ENCODE measurements around the gene NAPB.

NAPB gene

GRCh38 chr20:23344336-23344735, 77.0 kb downstream of the NAPB start:
- TF ChIP-seq SIN3A (IDR thresholded peaks at IDR 0.05; ENCODE audit: borderline replicate concordance, insufficient read depth, low read length) (no peak), POLR2AphosphoS5 (IDR thresholded peaks at IDR 0.05; ENCODE audit: low read depth, low read length) (no peak), FOXP2 (optimal IDR thresholded peaks at IDR 0.05; ENCODE audit: borderline replicate concordance, extremely low read depth, extremely low read length, insufficient read depth) (no peak), TAF1 (IDR thresholded peaks at IDR 0.05; ENCODE audit: borderline replicate concordance, insufficient read depth, low read length) (no peak)
- TF ChIP-seq, protein P1, sequence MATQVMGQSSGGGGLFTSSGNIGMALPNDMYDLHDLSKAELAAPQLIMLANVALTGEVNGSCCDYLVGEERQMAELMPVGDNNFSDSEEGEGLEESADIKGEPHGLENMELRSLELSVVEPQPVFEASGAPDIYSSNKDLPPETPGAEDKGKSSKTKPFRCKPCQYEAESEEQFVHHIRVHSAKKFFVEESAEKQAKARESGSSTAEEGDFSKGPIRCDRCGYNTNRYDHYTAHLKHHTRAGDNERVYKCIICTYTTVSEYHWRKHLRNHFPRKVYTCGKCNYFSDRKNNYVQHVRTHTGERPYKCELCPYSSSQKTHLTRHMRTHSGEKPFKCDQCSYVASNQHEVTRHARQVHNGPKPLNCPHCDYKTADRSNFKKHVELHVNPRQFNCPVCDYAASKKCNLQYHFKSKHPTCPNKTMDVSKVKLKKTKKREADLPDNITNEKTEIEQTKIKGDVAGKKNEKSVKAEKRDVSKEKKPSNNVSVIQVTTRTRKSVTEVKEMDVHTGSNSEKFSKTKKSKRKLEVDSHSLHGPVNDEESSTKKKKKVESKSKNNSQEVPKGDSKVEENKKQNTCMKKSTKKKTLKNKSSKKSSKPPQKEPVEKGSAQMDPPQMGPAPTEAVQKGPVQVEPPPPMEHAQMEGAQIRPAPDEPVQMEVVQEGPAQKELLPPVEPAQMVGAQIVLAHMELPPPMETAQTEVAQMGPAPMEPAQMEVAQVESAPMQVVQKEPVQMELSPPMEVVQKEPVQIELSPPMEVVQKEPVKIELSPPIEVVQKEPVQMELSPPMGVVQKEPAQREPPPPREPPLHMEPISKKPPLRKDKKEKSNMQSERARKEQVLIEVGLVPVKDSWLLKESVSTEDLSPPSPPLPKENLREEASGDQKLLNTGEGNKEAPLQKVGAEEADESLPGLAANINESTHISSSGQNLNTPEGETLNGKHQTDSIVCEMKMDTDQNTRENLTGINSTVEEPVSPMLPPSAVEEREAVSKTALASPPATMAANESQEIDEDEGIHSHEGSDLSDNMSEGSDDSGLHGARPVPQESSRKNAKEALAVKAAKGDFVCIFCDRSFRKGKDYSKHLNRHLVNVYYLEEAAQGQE (IDR thresholded peaks at IDR 0.05; ENCODE audit: insufficient read depth in 1 of 2, low read depth in 2 of 2, low read length in 2 of 2) = no peak

DNA sequence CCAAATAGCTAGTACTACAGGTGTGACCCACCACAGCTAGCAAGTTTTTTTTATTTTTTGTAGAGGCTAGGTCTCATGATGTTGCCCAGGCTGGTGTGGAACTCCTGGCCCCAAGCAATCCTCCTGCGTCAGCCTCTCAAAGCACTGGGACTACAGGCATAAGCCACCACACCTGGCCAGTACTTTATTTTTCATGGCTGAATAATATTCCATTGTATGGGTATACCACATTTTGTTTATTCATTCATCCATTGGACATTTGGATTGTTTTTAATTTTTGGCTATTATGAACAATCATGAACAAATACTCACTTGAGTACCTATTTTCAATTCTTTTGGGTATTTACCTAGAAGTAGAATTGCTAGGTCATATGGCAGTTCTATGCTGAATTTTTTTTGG, 77.7 kb downstream of the NAPB start:
- TF ChIP-seq FOXP2 (optimal IDR thresholded peaks at IDR 0.05; ENCODE audit: borderline replicate concordance, extremely low read depth, extremely low read length, insufficient read depth) (no peak), POLR2AphosphoS5 (IDR thresholded peaks at IDR 0.05; ENCODE audit: low read depth, low read length) (no peak), TAF1 (IDR thresholded peaks at IDR 0.05; ENCODE audit: borderline replicate concordance, insufficient read depth, low read length) (no peak), SIN3A (IDR thresholded peaks at IDR 0.05; ENCODE audit: borderline replicate concordance, insufficient read depth, low read length) (no peak)
- TF ChIP-seq, protein P1 (IDR thresholded peaks at IDR 0.05; ENCODE audit: insufficient read depth in 1 of 2, low read depth in 2 of 2, low read length in 2 of 2) = no peak

GRCh38 chr20:23341073-23341472, 80.2 kb downstream of the NAPB start:
- TF ChIP-seq, protein P1 (IDR thresholded peaks at IDR 0.05; ENCODE audit: insufficient read depth in 1 of 2, low read depth in 2 of 2, low read length in 2 of 2) = no peak
- TF ChIP-seq SIN3A (IDR thresholded peaks at IDR 0.05; ENCODE audit: borderline replicate concordance, insufficient read depth, low read length) = no peak

DNA sequence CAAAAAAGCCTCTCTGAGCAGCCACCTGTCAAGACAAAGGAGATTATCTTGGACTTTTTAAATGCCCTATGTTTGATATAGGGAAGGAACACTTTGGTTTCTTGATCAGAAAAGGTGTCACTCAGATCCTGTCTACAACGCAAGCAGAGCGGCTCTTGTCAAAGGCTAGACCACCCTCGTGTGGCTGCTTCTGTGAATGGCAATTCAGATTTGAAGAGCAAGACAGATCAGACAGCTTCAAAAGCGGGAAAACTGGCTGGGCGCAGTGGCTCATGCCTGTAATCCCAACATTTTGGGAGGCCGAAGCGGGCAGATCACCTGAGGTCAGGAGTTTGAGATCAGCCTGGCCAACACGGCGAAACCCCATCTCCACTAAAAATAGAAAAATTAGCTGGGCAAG, 80.8 kb downstream of the NAPB start:
- TF ChIP-seq POLR2AphosphoS5 (IDR thresholded peaks at IDR 0.05; ENCODE audit: low read depth, low read length) = no peak
- no peak for TF ChIP-seq SIN3A (IDR thresholded peaks at IDR 0.05; ENCODE audit: borderline replicate concordance, insufficient read depth, low read length)
- TF ChIP-seq FOXP2 (optimal IDR thresholded peaks at IDR 0.05; ENCODE audit: borderline replicate concordance, extremely low read depth, extremely low read length, insufficient read depth) = no peak
- TF ChIP-seq, protein P1 (IDR thresholded peaks at IDR 0.05; ENCODE audit: insufficient read depth in 1 of 2, low read depth in 2 of 2, low read length in 2 of 2) = no peak
- no peak for TF ChIP-seq TAF1 (IDR thresholded peaks at IDR 0.05; ENCODE audit: borderline replicate concordance, insufficient read depth, low read length)

DNA sequence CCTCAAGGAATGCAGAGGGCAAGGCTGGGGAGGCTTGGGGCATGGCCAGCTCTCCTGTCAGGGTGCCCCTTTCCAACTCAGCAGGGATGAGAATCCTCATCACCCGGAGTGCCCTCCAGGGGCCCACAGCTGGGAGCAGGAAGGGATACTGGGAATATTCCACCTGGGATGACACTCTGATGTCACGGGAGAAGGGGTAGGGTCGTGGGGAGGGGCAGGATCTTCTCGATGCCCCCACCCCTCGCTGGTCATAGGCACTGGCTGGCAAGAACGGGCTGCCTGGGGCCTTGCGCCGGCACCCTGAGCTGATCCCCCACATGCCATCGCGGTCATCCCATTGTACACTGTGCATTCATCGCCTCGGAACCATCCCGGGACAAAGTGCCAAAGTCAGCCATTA, 81.3 kb downstream of the NAPB start:
- TF ChIP-seq TAF1 (IDR thresholded peaks at IDR 0.05; ENCODE audit: borderline replicate concordance, insufficient read depth, low read length) (no peak), POLR2AphosphoS5 (IDR thresholded peaks at IDR 0.05; ENCODE audit: low read depth, low read length) (no peak), FOXP2 (optimal IDR thresholded peaks at IDR 0.05; ENCODE audit: borderline replicate concordance, extremely low read depth, extremely low read length, insufficient read depth) (no peak), SIN3A (IDR thresholded peaks at IDR 0.05; ENCODE audit: borderline replicate concordance, insufficient read depth, low read length) (no peak)
- TF ChIP-seq, protein P1 (IDR thresholded peaks at IDR 0.05; ENCODE audit: insufficient read depth in 1 of 2, low read depth in 2 of 2, low read length in 2 of 2) = no peak
